MM.1S (cell line): ENCODE data around the gene WDR6.

ENCODE experiments used
- DNase-seq: peaks from one replicate; pipeline ENCODE4 v3.0.0-alpha.2; 2015
- H2AFZ ChIP-seq: fragments of 300-600 bp; sonication (generic); 2 replicates; pipeline ENCODE4 v1.6.0; 2016; ENCODE audit warnings: antibody characterized with exemption, low read length
- H3F3A ChIP-seq: fragments of 300-600 bp; sonication (generic); 2 replicates; pipeline ENCODE4 v1.6.1; 2016; ENCODE audit warnings: mild to moderate bottlenecking, antibody characterized with exemption, low read length, moderate library complexity, mixed read lengths; ENCODE audit not compliant: insufficient read depth
- H3K27ac ChIP-seq: fragments of 300-600 bp; sonication (generic); 2 replicates; pipeline ENCODE4 v1.5.1; 2016; ENCODE audit warnings: mild to moderate bottlenecking, low read length
- H3K27me3 ChIP-seq: fragments of 300-600 bp; sonication (generic); replicated peaks from 2 replicates; pipeline ENCODE4 v1.6.0; 2016; ENCODE audit warnings: low read length; ENCODE audit not compliant: insufficient read depth
- H3K36me3 ChIP-seq: fragments of 300-600 bp; sonication (generic); replicated peaks from 2 replicates; pipeline ENCODE4 v1.6.1; 2016; ENCODE audit warnings: mild to moderate bottlenecking, low read length, mixed read lengths; ENCODE audit not compliant: insufficient read depth
- H3K4me1 ChIP-seq: fragments of 300-600 bp; sonication (generic); 2 replicates; pipeline ENCODE4 v1.6.1; 2016; ENCODE audit warnings: low read length, mixed read lengths
- H3K4me2 ChIP-seq: fragments of 300-600 bp; sonication (generic); 2 replicates; pipeline ENCODE4 v1.6.0; 2016; ENCODE audit warnings: low read depth, low read length
- H3K4me3 ChIP-seq: fragments of 300-600 bp; sonication (generic); 2 replicates; pipeline ENCODE4 v1.5.1; 2016; ENCODE audit warnings: low read length, mixed read lengths
- H3K79me2 ChIP-seq: fragments of 300-600 bp; sonication (generic); 2 replicates; pipeline ENCODE4 v1.6.1; 2016; ENCODE audit warnings: mixed run types, low read length, mixed read lengths
- H3K9ac ChIP-seq: fragments of 300-600 bp; sonication (generic); 2 replicates; pipeline ENCODE4 v1.6.1; 2016; ENCODE audit warnings: low read length, mixed read lengths
- H3K9me2 ChIP-seq: fragments of 300-600 bp; sonication (generic); replicated peaks from 2 replicates; pipeline ENCODE4 v1.6.1; 2016; ENCODE audit warnings: mild to moderate bottlenecking, low read length, mixed read lengths; ENCODE audit not compliant: insufficient read depth
- H3K9me3 ChIP-seq: fragments of 300-600 bp; sonication (generic); replicated peaks from 2 replicates; pipeline ENCODE4 v1.6.1; 2016; ENCODE audit warnings: mild to moderate bottlenecking, low read length, mixed read lengths; ENCODE audit not compliant: insufficient read depth
- H4K20me1 ChIP-seq: fragments of 300-600 bp; sonication (generic); 2 replicates; pipeline ENCODE4 v1.6.1; 2016; ENCODE audit warnings: mild to moderate bottlenecking, low read length, moderate library complexity, mixed read lengths; ENCODE audit not compliant: insufficient read depth
- CTCF ChIP-seq: fragments of 300-600 bp; sonication (generic); IDR thresholded peaks from 2 replicates; pipeline ENCODE4 v1.5.1; 2016; ENCODE audit warnings: antibody characterized with exemption, low read length, mixed read lengths
- EZH2 ChIP-seq: fragments of 300-600 bp; sonication (generic); optimal IDR thresholded peaks from 2 replicates; pipeline ENCODE3; 2017; ENCODE audit warnings: low read depth, mild to moderate bottlenecking, antibody characterized with exemption, low read length, mixed read lengths
- EZH2phosphoT487 ChIP-seq: fragments of 300-600 bp; sonication (generic); IDR thresholded peaks from 2 replicates; pipeline ENCODE4 v1.6.1; 2018; ENCODE audit warnings: antibody characterized with exemption, low read length

WDR6 gene

GRCh38 chr3:49017971-49018706 lies 10.9 kb downstream of the WDR6 start, which contains the start of gene DALRD3:
Gene DALRD3, minus strand, starts transcription at chr3:49018580. Its CDS starts 16 bp downstream, at chr3:49018564.
- TF ChIP-seq EZH2phosphoT487 (no peak), CTCF (no peak), EZH2 (no peak)
- Histone ChIP-seq H4K20me1 (0 out of 2 replicates have a peak, but pooled peaks cover 2% of the 10 kb centered on the region), H3F3A (peaks cover 64% of the 10 kb centered on the region), H3K27ac (peak within 1 kb of the TSS; percentile 72; the same call in 1 of the 2 replicates), H2AFZ (peak within 1 kb of the TSS; percentile 74), H3K9me2 (no peaks in the 10 kb centered on the region), H3K79me2 (peaks cover 47% of the 10 kb centered on the region), H3K27me3 (no peaks in the 10 kb centered on the region), H3K9ac (peak within 1 kb of the TSS; percentile 73), H3K9me3 (no peaks in the 10 kb centered on the region), H3K4me3 (peak within 1 kb of the TSS; percentile 86), H3K4me1 (peaks cover 21% of the 10 kb centered on the region), H3K36me3 (peaks cover 7% of the 10 kb centered on the region; the same call in 1 of the 2 replicates), H3K4me2 (peak within 1 kb of the TSS; percentile 95)
- DNase-seq, result peak; percentile 67

DNA sequence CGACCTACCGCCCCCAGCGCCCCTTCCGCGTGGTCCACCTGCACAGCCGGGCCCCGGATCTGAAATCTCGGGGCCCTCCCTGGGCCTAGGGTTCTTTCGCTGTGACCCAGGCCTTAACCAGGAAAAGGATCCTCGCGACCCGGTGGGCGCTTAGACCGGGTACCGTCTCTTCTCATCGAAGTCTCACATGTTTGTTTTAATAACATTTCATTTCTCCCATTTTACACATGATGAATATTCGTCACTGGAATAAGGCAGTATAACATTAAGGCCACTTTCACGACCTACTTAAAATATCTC lies 11.5 kb downstream of the WDR6 start:
- Histone ChIP-seq H4K20me1 (0 out of 2 replicates have a peak, but pooled peaks cover 2% of the 10 kb centered on the region), H3K27me3 (no peaks in the 10 kb centered on the region), H3K4me1 (peaks cover 24% of the 10 kb centered on the region), H3K9me3 (no peaks in the 10 kb centered on the region), H3K36me3 (peaks cover 7% of the 10 kb centered on the region; the same call in 1 of the 2 replicates), H3K27ac (peak overlapping the region; percentile 72; the same call in 1 of the 2 replicates), H3K4me3 (peak overlapping the region; percentile 86), H3F3A (peaks cover 67% of the 10 kb centered on the region), H3K9me2 (no peaks in the 10 kb centered on the region), H3K9ac (peak overlapping the region; percentile 73), H3K79me2 (peaks cover 47% of the 10 kb centered on the region), H3K4me2 (peak overlapping the region; percentile 95), H2AFZ (peak overlapping the region; percentile 74)
- peak; percentile 52 for DNase-seq
- no peak for TF ChIP-seq CTCF
- no peak for TF ChIP-seq EZH2phosphoT487
- TF ChIP-seq EZH2, result no peak

DNA sequence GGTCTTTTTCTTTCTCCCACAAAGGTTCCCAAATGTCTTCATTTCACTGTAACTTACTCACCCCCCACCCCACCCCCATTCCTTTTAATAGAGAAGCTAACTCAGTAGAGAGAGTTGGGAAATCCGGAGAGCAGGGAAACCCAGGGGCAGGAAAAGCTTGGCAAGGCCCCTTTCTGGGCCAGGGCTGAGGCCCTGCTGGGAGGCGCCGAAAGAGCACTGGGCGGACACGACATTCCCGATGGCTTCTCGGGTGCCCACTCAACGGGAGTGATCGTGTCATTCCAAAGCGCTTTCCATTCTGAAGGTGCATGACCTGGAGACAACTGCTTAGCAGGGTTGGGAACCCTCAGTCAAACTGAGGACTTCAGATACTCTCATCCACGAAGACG lies 12.7 kb downstream of the WDR6 start:
- no peaks in the 10 kb centered on the region for H4K20me1 ChIP-seq
- DNase-seq, result no peak

More for the DNA sequence above, 12.7 kb downstream of the WDR6 start:
- Histone ChIP-seq H3K4me1 (peaks cover 36% of the 10 kb centered on the region), H3K9me3 (no peaks in the 10 kb centered on the region), H3K9me2 (no peaks in the 10 kb centered on the region), H3K79me2 (peaks cover 47% of the 10 kb centered on the region), H3K4me3 (peak overlapping the region; percentile 93), H3K27me3 (no peaks in the 10 kb centered on the region), H2AFZ (peak overlapping the region; percentile 37; the same call in 1 of the 2 replicates), H3K36me3 (peaks cover 16% of the 10 kb centered on the region; the same call in 1 of the 2 replicates), H3K9ac (peak overlapping the region; percentile 97), H3K4me2 (peak overlapping the region; percentile 95), H3F3A (peaks cover 76% of the 10 kb centered on the region), H3K27ac (peak overlapping the region; percentile 99)
- TF ChIP-seq EZH2phosphoT487 (no peak), EZH2 (no peak), CTCF (no peak)
